ENCODE measurements around the gene SLC44A3.

GRCh38 chr1:94912263-94913184 is 92.4 kb downstream of the SLC44A3 start:
- TF ChIP-seq CTCF (IDR thresholded peaks at IDR 0.05) (no peak), POLR2A (IDR thresholded peaks at IDR 0.05) (no peak)
